Upper lobe of left lung (tissue), 4 donors: ENCODE measurements around the gene GPR158.

Source experiments
- EP300 ChIP-seq, 4 donors: sonication (generic); formaldehyde crosslinking; IDR thresholded peaks; one replicate each; pipeline ENCODE4 v1.5.1; 2017; ENCODE audit warnings: antibody characterized with exemption in 4 of 4, control low read depth in 2 of 4
- TF ChIP-seq, protein P1 (sequence below), 6 experiments: fragments of 450-650 bp in 4 of 6; fragments of 200-600 bp in 2 of 6; sonication (generic) in 2 of 6; IDR thresholded peaks; one replicate each; pipeline ENCODE4 v1.5.1; 2016 to 2019; ENCODE audit warnings: antibody characterized with exemption in 6 of 6

DNA sequence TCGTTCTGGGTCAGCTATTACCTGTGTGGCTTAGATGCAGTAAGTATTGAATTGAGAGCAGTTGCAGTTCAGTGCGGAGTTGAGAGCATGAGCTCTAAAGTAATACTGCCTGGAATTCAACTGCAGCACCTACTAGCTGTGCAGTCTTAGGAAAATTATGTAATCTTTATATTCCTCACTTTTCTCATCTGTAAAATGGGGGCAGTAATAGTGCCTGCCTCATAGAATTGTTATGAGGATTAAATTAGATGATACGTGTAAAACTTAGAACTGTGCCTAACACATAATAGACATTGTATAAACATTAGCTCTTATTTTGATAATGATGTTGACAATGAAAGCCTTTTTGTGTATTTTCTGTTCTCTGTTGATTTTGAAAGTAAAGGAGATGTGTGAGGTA is 330.0 kb downstream of the GPR158 start:
- TF ChIP-seq, protein P1, sequence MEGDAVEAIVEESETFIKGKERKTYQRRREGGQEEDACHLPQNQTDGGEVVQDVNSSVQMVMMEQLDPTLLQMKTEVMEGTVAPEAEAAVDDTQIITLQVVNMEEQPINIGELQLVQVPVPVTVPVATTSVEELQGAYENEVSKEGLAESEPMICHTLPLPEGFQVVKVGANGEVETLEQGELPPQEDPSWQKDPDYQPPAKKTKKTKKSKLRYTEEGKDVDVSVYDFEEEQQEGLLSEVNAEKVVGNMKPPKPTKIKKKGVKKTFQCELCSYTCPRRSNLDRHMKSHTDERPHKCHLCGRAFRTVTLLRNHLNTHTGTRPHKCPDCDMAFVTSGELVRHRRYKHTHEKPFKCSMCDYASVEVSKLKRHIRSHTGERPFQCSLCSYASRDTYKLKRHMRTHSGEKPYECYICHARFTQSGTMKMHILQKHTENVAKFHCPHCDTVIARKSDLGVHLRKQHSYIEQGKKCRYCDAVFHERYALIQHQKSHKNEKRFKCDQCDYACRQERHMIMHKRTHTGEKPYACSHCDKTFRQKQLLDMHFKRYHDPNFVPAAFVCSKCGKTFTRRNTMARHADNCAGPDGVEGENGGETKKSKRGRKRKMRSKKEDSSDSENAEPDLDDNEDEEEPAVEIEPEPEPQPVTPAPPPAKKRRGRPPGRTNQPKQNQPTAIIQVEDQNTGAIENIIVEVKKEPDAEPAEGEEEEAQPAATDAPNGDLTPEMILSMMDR (IDR thresholded peaks at IDR 0.05): no peak
- TF ChIP-seq EP300 (IDR thresholded peaks at IDR 0.05): no peak
